GM19463 (cell line): ENCODE results near the gene OTUD3.
"Not testable (repeated sequence)": the region's sequence is repeated elsewhere in the genome, so short reads cannot be mapped to it uniquely, and the experiment has no call there.

Source experiments
- ATAC-seq: cut with Tn5 transposase; IDR thresholded peaks from one replicate; pipeline ENCODE4 v1.9.1; 2021; ENCODE audit warnings: mild to moderate bottlenecking, moderate library complexity; ENCODE audit not compliant: unreplicated experiment

Gene OTUD3

GRCh38 chr1:19882111-19883071, at the start of gene OTUD3:
Gene OTUD3, plus strand, starts transcription at chr1:19882395. Its CDS starts 119 bp downstream, at chr1:19882514.
- ATAC-seq: peak; percentile 91

- no peak for ATAC-seq
Observed at GRCh38 chr1:19835578-19835977, 46.6 kb upstream of the OTUD3 start.

GRCh38 chr1:19837866-19838265, 44.3 kb upstream of the OTUD3 start:
- ATAC-seq: no peak

- no peak for ATAC-seq
Observed at GRCh38 chr1:19840228-19840627, 42.0 kb upstream of the OTUD3 start.

GRCh38 chr1:19844731-19845495, 37.3 kb upstream of the OTUD3 start:
- no peak for ATAC-seq

GRCh38 chr1:19845555-19845954, 36.6 kb upstream of the OTUD3 start:
- ATAC-seq: no peak

- no peak for ATAC-seq
Observed at GRCh38 chr1:19846338-19846737, 35.9 kb upstream of the OTUD3 start.

- ATAC-seq: not testable (repeated sequence)
Observed at GRCh38 chr1:19847334-19847733, 34.9 kb upstream of the OTUD3 start.

- ATAC-seq: not testable (repeated sequence)
Observed at GRCh38 chr1:19849307-19849706, 32.9 kb upstream of the OTUD3 start.

GRCh38 chr1:19850214-19850613, 32.0 kb upstream of the OTUD3 start:
- no peak for ATAC-seq

- no peak for ATAC-seq
Observed at GRCh38 chr1:19852036-19852435, 30.2 kb upstream of the OTUD3 start.

GRCh38 chr1:19854866-19855265, 27.3 kb upstream of the OTUD3 start:
- no peak for ATAC-seq

GRCh38 chr1:19858893-19859292, 23.3 kb upstream of the OTUD3 start:
- ATAC-seq: no peak

- no peak for ATAC-seq
Observed at GRCh38 chr1:19859876-19860275, 22.3 kb upstream of the OTUD3 start.

GRCh38 chr1:19860418-19860817, 21.8 kb upstream of the OTUD3 start:
- ATAC-seq: no peak

GRCh38 chr1:19861034-19861433, 21.2 kb upstream of the OTUD3 start:
- ATAC-seq: no peak

GRCh38 chr1:19861842-19862530, 20.2 kb upstream of the OTUD3 start:
- ATAC-seq: no peak

- ATAC-seq: no peak
Observed at GRCh38 chr1:19862944-19863343, 19.3 kb upstream of the OTUD3 start.

GRCh38 chr1:19864570-19865160, 17.5 kb upstream of the OTUD3 start:
- no peak for ATAC-seq

GRCh38 chr1:19866029-19866428, 16.2 kb upstream of the OTUD3 start:
- no peak for ATAC-seq

GRCh38 chr1:19866758-19867157, 15.4 kb upstream of the OTUD3 start:
- ATAC-seq: no peak
